ENCODE results near the gene PIAS1. TPM values are rescaled to one million over a fixed set of nuclear protein-coding genes. Genes with fewer than 3 reads are reported as not detected.
"Not testable (repeated sequence)": the region's sequence is repeated elsewhere in the genome, so short reads cannot be mapped to it uniquely, and the experiment has no call there.

Gene PIAS1
- 10.4 and 12.0 TPM in 2 replicates for total RNA-seq

DNA sequence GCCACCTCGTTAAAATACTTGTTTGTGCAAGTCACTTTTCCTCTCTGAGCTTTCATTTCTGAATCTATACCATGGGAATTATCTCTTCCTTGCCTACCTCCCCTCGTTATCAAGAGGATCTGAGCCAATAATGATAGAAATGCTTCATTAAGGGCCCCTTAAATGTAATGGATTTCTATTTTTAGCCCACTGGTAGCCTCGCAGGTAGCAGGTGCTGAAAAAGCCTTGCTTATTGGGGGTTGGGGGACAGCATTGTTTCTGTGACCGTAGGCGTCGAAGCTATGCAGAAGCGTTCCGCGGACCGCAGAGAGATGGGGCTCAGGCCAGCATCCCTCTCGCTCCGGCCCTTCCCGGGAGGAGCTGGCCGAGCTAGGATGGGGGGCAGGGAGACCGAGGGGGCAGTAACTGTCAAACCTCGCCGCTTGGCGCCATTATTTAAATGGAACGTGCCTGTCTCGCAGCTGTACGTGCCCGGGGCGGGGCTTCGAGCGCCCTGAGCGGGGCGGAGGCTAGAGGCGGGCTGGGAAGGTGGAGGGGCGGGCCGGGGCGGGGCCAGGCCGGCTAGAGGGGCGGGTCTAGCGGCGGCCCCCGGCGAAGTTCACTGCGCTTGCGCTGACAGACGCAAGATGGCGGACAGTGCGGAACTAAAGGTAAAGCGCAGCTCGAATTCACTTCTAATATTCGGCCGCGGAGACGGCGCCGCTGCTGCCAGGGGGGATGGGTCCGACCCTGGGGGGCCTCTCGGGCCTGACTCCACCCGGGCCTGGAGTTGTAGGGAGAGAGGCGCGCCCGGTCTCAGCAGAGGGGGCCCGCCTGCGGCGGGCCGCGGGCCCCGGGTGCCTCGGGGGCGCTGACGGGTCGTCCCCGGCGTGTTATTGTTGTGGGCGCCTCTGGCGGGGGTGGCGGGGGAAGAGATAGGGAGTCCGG lies at the start of gene PIAS1:
Gene PIAS1 (plus strand): TSS at position 615 of the 927 bp plus-strand sequence. CDS start 12 bp downstream, at position 627.
- TF ChIP-seq, protein P1, sequence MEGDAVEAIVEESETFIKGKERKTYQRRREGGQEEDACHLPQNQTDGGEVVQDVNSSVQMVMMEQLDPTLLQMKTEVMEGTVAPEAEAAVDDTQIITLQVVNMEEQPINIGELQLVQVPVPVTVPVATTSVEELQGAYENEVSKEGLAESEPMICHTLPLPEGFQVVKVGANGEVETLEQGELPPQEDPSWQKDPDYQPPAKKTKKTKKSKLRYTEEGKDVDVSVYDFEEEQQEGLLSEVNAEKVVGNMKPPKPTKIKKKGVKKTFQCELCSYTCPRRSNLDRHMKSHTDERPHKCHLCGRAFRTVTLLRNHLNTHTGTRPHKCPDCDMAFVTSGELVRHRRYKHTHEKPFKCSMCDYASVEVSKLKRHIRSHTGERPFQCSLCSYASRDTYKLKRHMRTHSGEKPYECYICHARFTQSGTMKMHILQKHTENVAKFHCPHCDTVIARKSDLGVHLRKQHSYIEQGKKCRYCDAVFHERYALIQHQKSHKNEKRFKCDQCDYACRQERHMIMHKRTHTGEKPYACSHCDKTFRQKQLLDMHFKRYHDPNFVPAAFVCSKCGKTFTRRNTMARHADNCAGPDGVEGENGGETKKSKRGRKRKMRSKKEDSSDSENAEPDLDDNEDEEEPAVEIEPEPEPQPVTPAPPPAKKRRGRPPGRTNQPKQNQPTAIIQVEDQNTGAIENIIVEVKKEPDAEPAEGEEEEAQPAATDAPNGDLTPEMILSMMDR (conservative IDR thresholded peaks at IDR 0.05; ENCODE audit: low read depth, low read length): no peak
- no peak for DNase-seq (ENCODE audit: low read depth)
- peak within 1 kb of the TSS; percentile 80 for H3K4me3 ChIP-seq (ENCODE audit: low read depth, low read length)

DNA sequence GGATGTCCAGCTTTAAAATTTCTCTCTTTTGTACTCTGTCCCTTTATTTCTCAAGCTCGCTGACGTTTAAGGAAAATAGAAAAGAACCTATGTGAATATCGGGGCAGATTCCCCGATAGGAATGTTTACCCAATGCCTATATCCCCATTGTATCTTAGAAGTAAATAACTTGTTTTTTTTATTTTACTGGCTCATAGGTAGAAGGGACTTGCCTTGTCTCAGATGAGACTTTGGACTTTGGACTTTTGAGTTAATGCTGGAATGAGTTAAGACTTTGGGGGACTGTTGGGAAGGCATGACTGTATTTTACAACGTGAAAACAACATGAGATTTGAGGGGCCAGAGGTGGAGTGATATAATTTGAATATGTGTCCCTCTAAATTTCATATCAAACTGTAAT lies 46.5 kb upstream of the PIAS1 start:
- not testable (repeated sequence) for DNase-seq (ENCODE audit: low read depth)

DNA sequence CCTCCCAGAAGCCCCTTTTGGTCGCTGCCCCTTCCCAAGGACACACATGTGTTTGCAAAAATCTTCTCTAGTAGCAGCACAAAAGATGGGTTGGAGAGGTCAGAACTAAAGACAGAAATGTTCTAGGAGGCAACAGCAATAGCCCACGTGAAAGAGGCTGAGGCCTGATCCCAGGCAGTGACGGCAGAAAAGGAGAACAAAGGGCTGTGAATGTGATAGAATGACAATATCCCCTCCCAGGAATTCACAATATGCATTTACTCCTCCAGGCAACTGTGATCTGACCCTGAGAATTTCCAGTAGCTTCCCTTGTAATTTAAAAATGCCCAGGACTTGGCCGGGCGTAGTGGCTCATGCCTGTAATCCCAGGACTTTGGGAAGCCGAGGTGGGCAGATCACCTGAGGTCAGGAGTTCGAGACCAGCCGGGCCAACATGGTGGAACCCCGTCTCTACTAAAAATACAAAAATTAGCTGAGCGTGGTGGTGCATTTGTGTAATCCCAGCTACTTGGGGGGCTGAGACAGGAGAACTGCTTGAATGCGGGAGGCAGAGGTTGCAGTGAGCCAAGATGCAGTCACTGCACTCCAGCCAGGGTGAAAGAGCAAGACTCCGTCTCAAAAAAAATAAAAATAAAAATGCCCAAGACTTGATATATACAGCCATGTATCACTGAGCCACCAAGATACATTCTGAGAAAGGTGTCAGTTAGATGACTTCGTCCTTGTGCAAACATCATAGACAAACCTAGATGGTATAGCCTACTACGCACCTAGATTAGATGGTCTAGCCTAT lies 43.6 kb upstream of the PIAS1 start:
- TF ChIP-seq, protein P1 (conservative IDR thresholded peaks at IDR 0.05; ENCODE audit: low read depth, low read length): no peak
- no peak for DNase-seq (ENCODE audit: low read depth)
- H3K4me3 ChIP-seq (ENCODE audit: low read depth, low read length): no peak overlapping the region

More for the DNA sequence above, 46.5 kb upstream of the PIAS1 start:
- H3K4me3 ChIP-seq (ENCODE audit: low read depth, low read length): not testable (repeated sequence)

DNA sequence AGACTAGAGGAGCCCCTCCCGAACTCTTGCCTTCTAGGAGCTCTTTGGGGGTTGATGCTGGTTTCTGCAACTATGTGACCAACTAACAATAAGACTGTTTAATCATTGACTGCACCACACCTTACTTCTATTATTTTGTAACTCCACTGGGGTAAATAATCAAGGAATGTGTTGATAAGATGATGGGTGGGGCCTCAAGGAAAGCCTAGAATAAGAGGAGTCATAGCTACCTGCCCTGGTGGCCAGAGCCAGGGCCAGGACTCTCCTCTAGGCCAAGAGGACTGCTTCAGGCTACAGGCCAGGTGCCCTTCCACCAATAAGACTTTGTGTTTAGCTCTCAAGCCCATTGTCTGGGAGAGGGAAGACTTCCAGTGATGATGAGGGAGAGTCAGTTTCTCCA lies 41.2 kb upstream of the PIAS1 start:
- TF ChIP-seq, protein P1 (conservative IDR thresholded peaks at IDR 0.05; ENCODE audit: low read depth, low read length): no peak
- DNase-seq (ENCODE audit: low read depth): no peak
- no peak overlapping the region for H3K4me3 ChIP-seq (ENCODE audit: low read depth, low read length)

DNA sequence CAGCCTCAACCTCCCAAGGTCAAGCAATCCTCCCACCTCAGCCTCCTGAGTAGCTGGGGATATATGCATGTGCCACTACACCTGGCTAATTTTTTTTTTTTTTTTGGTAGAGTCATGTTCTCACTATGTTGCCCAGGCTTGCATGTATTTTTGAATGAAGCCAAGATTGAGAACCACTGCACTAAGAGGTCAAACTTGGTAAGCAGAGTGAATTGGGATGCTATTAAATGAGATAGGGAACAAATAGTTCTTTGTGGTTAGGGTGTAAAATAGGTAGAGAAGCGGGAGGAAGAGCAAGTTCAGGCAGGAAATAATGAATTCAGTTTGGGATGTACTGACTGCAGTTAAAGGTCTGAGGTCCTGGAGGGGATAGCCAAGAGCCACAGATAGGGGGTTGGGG lies 39.9 kb upstream of the PIAS1 start:
- TF ChIP-seq, protein P1 (conservative IDR thresholded peaks at IDR 0.05; ENCODE audit: low read depth, low read length): no peak
- DNase-seq (ENCODE audit: low read depth): no peak
- H3K4me3 ChIP-seq (ENCODE audit: low read depth, low read length): no peak overlapping the region

DNA sequence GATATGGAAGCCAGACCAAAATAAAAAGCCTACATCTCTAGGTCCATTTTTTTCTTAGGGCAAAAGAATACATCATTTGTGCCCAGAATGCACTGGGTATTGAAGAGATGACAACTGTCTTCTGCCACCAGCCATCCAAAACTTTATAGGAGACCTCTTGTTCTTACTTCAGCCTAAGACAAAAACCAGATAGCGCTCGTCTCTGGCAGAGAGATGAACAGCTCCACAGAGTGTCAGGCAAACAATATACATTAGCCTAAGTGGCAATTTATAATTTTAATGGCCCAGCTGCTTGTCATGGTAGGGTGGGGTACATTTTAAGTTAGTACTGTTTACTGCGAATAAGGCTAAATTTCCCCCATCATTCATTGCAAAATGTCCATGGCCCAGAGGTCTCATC lies 38.9 kb upstream of the PIAS1 start:
- TF ChIP-seq, protein P1 (conservative IDR thresholded peaks at IDR 0.05; ENCODE audit: low read depth, low read length): no peak
- DNase-seq (ENCODE audit: low read depth): no peak

DNA sequence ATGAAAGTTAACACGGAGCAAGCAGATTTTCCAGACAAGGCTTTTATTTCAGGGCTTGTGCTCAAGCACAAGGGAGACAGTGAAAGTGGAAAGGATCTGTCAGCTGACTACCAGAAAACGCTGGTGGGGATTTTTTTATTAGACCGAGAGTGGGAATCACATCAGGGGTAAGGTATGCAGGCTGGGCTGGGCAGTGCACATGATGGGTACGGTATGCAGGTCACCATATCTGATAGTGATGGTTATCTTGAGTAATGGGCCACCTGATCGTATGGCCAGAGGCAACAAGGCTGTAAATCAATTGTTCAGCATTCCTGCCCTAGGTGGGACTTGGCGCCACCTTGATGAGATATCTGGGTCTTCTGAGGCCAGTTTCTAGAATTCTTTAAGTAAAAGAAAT lies 36.9 kb upstream of the PIAS1 start:
- H3K4me3 ChIP-seq (ENCODE audit: low read depth, low read length): no peak overlapping the region
- DNase-seq (ENCODE audit: low read depth): no peak
- TF ChIP-seq, protein P1 (conservative IDR thresholded peaks at IDR 0.05; ENCODE audit: low read depth, low read length): no peak

More for the DNA sequence above, 38.9 kb upstream of the PIAS1 start:
- no peak overlapping the region for H3K4me3 ChIP-seq (ENCODE audit: low read depth, low read length)
